HG03280 (cell line): Measurements from ENCODE around the gene PRR7.

Experiments
- ATAC-seq: cut with Tn5 transposase; IDR thresholded peaks from one replicate; pipeline ENCODE4 v1.9.1; 2021; ENCODE audit warnings: mild to moderate bottlenecking, moderate library complexity; ENCODE audit not compliant: unreplicated experiment

Gene PRR7

GRCh38 chr5:177450667-177451424 is 4.2 kb downstream of the PRR7 start:
- no peak for ATAC-seq

- no peak for ATAC-seq
These were observed 6.3 kb downstream of the PRR7 start for GRCh38 chr5:177452688-177453638.

- no peak for ATAC-seq
These were observed 7.3 kb downstream of the PRR7 start for GRCh38 chr5:177453852-177454396.

- ATAC-seq, result peak; percentile 57
These were observed 7.9 kb downstream of the PRR7 start for GRCh38 chr5:177454397-177455035.

GRCh38 chr5:177455036-177455660 is 8.5 kb downstream of the PRR7 start:
- ATAC-seq, result peak; percentile 48

- peak; percentile 11 for ATAC-seq
These were observed 9.3 kb downstream of the PRR7 start for GRCh38 chr5:177455661-177456590.

- ATAC-seq, result no peak
These were observed 10.0 kb downstream of the PRR7 start for GRCh38 chr5:177456591-177456964.

GRCh38 chr5:177456976-177457851 is 10.6 kb downstream of the PRR7 start:
- peak; percentile 43 for ATAC-seq

GRCh38 chr5:177457852-177458681 is 11.5 kb downstream of the PRR7 start:
- ATAC-seq, result no peak

- ATAC-seq, result no peak
These were observed 12.3 kb downstream of the PRR7 start for GRCh38 chr5:177458912-177459350.

- ATAC-seq, result no peak
These were observed 12.7 kb downstream of the PRR7 start for GRCh38 chr5:177459357-177459756.

- no peak for ATAC-seq
These were observed 13.4 kb downstream of the PRR7 start for GRCh38 chr5:177459819-177460628.

GRCh38 chr5:177462021-177462670 is 15.5 kb downstream of the PRR7 start:
- ATAC-seq, result no peak

- no peak for ATAC-seq
These were observed 18.4 kb downstream of the PRR7 start for GRCh38 chr5:177465044-177465443.

GRCh38 chr5:177466861-177467260 is 20.2 kb downstream of the PRR7 start:
- ATAC-seq, result no peak

- ATAC-seq, result no peak
These were observed 20.8 kb downstream of the PRR7 start for GRCh38 chr5:177467436-177467835.
